Upper lobe of left lung (tissue), 6 donors: ENCODE measurements around the gene LTBP1. TPM values are rescaled to one million over a fixed set of nuclear protein-coding genes. Genes with fewer than 3 reads are reported as not detected.

ENCODE experiments used
- ATAC-seq, 2 donors: fragments of 200-7000 bp; cut with Tn5 transposase; one replicate each; pipeline ENCODE4 v1.9.1; 2022; ENCODE audit warnings: mild to moderate bottlenecking in 2 of 2, moderate library complexity in 2 of 2; ENCODE audit not compliant: low FRiP score in 2 of 2
- DNase-seq, 2 donors: peaks; one replicate each; pipeline ENCODE4 v3.0.0-alpha.2; 2019 to 2020
- H3K27ac ChIP-seq, 4 donors: fragments of 200-600 bp; sonication (generic); one replicate each; pipeline ENCODE4 v1.5.1; 2016 to 2019
- H3K27me3 ChIP-seq, 4 donors: fragments of 200-600 bp; sonication (generic); one replicate each; pipeline ENCODE4 v1.5.1; 2017 to 2019
- H3K36me3 ChIP-seq, 4 donors: fragments of 200-600 bp; sonication (generic); one replicate each; pipeline ENCODE4 v1.5.1; 2016 to 2019
- H3K4me1 ChIP-seq, 4 donors: fragments of 200-600 bp; sonication (generic); one replicate each; pipeline ENCODE4 v1.5.1; 2018 to 2019
- H3K4me3 ChIP-seq, 4 donors: fragments of 200-600 bp; sonication (generic); one replicate each; pipeline ENCODE4 v1.5.1; 2017 to 2019; ENCODE audit warnings: mild to moderate bottlenecking in 2 of 4, moderate library complexity in 1 of 4
- H3K9me3 ChIP-seq, 4 donors: fragments of 200-600 bp; sonication (generic); one replicate each; pipeline ENCODE4 v1.5.1; 2018 to 2019
- EP300 ChIP-seq, 4 donors: sonication (generic); formaldehyde crosslinking; IDR thresholded peaks; one replicate each; pipeline ENCODE4 v1.5.1; 2017; ENCODE audit warnings: antibody characterized with exemption in 4 of 4, control low read depth in 2 of 4
- POLR2A ChIP-seq, 4 donors: fragments of 450-650 bp; IDR thresholded peaks; one replicate each; pipeline ENCODE4 v1.5.1; 2016 to 2017; ENCODE audit warnings: antibody characterized with exemption in 4 of 4, mild to moderate bottlenecking in 2 of 4
- POLR2AphosphoS5 ChIP-seq, 2 donors: sonication (generic); formaldehyde crosslinking; IDR thresholded peaks; one replicate each; pipeline ENCODE4 v1.5.1; 2017; ENCODE audit warnings: antibody characterized with exemption in 2 of 2
- WGBS, 2 donors: methylation state at CpG; one replicate each; pipeline ENCODE4 v1.1.5; 2017 to 2018; 5-methylcytosine and 5-hydroxymethylcytosine counted together
- total RNA-seq, 6 donors: library from RNA; depleted of rRNA in 4 of 6; stranded (reverse); fragments of >200 nt in 4 of 6; gene quantifications; one replicate each; pipeline versions ENCODE4 v1.1.0 to v1.2.1, GENCODE V29; 2016 to 2021
- TF ChIP-seq, protein P1 (sequence below), 6 experiments: fragments of 450-650 bp in 4 of 6; fragments of 200-600 bp in 2 of 6; sonication (generic) in 2 of 6; IDR thresholded peaks; one replicate each; pipeline ENCODE4 v1.5.1; 2016 to 2019; ENCODE audit warnings: antibody characterized with exemption in 6 of 6
- donor health status: DM: no; HTN: no; CAD: no; lungs with moderate emphysema.
- donor health status: DM: no; HTN: yes; CAD: no; lungs with severe emphysema.

Gene LTBP1
- total RNA-seq, 6 donors from 2014 or later: 11.5 to 45.0 (median 27.1) TPM

DNA sequence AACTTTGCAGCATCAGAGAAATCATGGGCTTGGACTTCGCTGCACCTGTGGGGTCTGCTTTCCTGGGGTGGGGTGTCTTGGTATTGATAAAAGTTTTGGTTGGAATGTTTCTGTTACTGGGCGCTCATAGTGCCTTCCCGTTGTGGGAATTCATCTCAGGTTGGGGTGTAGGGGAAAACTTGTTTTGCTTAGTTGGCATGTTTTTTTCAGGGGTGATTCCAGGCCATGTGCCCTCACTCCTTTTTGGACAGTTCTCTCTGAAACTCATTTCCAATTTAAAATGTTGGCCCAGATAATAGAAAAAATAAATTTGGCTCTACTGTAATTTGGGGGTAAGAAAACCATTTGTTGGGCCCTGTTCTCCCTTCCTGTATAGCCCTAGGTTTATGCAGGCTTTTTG is 1.5 kb downstream of the LTBP1 start:
- no peaks in the 10 kb centered on the region for H3K9me3 ChIP-seq
- DNase-seq (no peak), ATAC-seq (no peak)
- peak overlapping the region in 3 of 4 donors; percentile 77 to 88 (median 86) for H3K4me3 ChIP-seq
- no peak overlapping the region for H3K27ac ChIP-seq
- TF ChIP-seq EP300 (IDR thresholded peaks at IDR 0.05) (no peak), POLR2A (IDR thresholded peaks at IDR 0.05) (no peak), POLR2AphosphoS5 (IDR thresholded peaks at IDR 0.05) (no peak)
- TF ChIP-seq, protein P1, sequence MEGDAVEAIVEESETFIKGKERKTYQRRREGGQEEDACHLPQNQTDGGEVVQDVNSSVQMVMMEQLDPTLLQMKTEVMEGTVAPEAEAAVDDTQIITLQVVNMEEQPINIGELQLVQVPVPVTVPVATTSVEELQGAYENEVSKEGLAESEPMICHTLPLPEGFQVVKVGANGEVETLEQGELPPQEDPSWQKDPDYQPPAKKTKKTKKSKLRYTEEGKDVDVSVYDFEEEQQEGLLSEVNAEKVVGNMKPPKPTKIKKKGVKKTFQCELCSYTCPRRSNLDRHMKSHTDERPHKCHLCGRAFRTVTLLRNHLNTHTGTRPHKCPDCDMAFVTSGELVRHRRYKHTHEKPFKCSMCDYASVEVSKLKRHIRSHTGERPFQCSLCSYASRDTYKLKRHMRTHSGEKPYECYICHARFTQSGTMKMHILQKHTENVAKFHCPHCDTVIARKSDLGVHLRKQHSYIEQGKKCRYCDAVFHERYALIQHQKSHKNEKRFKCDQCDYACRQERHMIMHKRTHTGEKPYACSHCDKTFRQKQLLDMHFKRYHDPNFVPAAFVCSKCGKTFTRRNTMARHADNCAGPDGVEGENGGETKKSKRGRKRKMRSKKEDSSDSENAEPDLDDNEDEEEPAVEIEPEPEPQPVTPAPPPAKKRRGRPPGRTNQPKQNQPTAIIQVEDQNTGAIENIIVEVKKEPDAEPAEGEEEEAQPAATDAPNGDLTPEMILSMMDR (IDR thresholded peaks at IDR 0.05): no peak
- WGBS, 2 donors: 76 to 89% methylated on average over 3 of the region's 3 CpGs
- H3K36me3 ChIP-seq: no peaks in the 10 kb centered on the region
- peaks cover 0 to 17% (median 3%) of the 10 kb centered on the region in 4 donors for H3K4me1 ChIP-seq
- H3K27me3 ChIP-seq: peaks cover 0 to 10% (median 4%) of the 10 kb centered on the region in 4 donors

DNA sequence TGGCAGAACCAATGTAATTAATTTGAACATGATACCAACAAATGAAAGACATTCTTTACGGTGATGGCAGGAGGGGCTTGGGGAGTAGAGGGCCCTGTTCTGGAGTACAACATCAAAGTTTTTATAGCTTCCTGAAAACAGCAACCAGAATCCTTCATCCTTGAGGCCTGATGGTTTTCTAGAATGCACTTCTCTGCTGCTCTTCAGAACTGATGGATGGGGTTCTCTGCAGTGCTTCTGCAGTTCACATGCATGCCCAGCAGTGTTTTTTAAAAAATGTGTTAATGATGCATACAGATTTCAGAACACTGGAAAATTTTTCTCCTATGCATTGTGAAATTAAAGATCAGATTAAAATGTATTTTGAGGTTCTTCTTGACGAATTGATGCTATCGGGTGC is 2.5 kb downstream of the LTBP1 start:
- ATAC-seq: no peak
- Histone ChIP-seq H3K27me3 (peaks cover 0 to 10% (median 4%) of the 10 kb centered on the region in 4 donors), H3K9me3 (no peaks in the 10 kb centered on the region), H3K36me3 (no peaks in the 10 kb centered on the region), H3K27ac (no peak overlapping the region), H3K4me3 (no peak overlapping the region), H3K4me1 (peaks cover 0 to 17% (median 3%) of the 10 kb centered on the region in 4 donors)
- TF ChIP-seq, protein P1 (IDR thresholded peaks at IDR 0.05): no peak
- TF ChIP-seq EP300 (IDR thresholded peaks at IDR 0.05) (no peak), POLR2AphosphoS5 (IDR thresholded peaks at IDR 0.05) (no peak), POLR2A (IDR thresholded peaks at IDR 0.05) (no peak)
- no peak for DNase-seq
- WGBS, 2 donors: 97 to 98% methylated on average over 3 of the region's 3 CpGs

DNA sequence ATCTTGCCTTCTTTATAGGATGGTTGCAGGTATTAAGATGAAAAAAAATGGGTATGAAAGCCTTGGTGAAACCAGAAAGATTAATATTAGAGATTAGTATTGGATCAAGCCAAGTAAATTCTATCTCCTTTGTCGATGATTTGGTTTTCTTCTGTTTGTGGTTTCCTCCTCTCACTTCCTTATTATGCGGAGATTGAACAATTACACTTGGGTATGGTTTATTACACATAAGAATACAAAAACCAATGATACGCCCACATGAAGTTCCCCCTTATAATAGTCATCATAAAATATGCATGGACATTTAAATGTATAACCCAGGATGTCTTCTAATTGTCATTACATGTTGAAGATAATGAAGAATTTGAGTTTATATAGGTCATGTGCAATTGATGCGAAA is 4.9 kb downstream of the LTBP1 start:
- TF ChIP-seq POLR2AphosphoS5 (IDR thresholded peaks at IDR 0.05) (no peak), POLR2A (IDR thresholded peaks at IDR 0.05) (no peak), EP300 (IDR thresholded peaks at IDR 0.05) (no peak)
- TF ChIP-seq, protein P1 (IDR thresholded peaks at IDR 0.05): no peak
- Histone ChIP-seq H3K9me3 (no peaks in the 10 kb centered on the region), H3K27ac (no peak overlapping the region), H3K36me3 (no peaks in the 10 kb centered on the region), H3K27me3 (peaks cover 0 to 10% (median 4%) of the 10 kb centered on the region in 4 donors), H3K4me3 (no peak overlapping the region), H3K4me1 (peaks cover 0 to 17% (median 3%) of the 10 kb centered on the region in 4 donors)
- 63 to 65% methylated on average over 4 of the region's 4 CpGs for WGBS, 2 donors
- ATAC-seq (no peak), DNase-seq (no peak)

DNA sequence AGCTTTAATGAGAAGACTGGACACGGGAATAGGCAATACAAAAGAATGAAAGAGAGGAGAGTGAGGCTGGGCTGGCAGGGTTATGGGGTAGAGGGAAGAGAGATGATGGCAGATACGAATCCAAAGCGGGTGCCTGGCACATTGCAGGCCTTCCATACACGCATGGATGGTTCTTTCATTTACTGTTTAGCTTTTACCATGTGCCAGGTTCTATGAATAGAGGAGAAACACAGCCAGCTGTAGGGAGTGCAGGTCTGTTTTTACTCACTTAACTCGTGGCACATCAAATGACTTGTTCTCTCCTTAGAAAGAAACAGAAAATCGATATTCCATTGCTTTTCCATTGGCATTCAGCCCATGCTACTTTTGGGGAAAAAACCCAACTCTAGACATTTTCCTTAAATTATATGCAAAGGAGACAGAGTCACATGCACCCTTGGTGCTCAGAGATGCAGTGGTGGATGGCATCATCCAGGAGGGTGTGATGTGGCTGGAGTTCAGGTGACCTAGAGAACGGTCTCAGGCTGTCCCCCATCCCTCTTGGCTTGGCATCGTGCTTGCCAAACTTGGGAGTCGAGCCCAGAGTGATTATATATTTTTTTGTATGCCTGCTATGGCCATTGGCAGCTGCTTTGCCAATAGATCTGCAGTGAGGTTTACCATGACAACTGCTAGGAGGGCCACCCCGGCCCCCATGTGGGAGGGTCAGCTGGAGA is 6.2 kb downstream of the LTBP1 start:
- no peak overlapping the region for H3K27ac ChIP-seq
- H3K4me1 ChIP-seq: peaks cover 0 to 5% (median 1%) of the 10 kb centered on the region in 4 donors
- WGBS, 2 donors: 90 to 91% methylated on average over 9 to 10 of the region's 10 CpGs
- TF ChIP-seq POLR2A (IDR thresholded peaks at IDR 0.05) (no peak), EP300 (IDR thresholded peaks at IDR 0.05) (no peak), POLR2AphosphoS5 (IDR thresholded peaks at IDR 0.05) (no peak)
- TF ChIP-seq, protein P1 (IDR thresholded peaks at IDR 0.05): no peak
- peaks cover 0 to 5% (median 0%) of the 10 kb centered on the region in 4 donors for H3K27me3 ChIP-seq
- DNase-seq (no peak), ATAC-seq (no peak)
- no peaks in the 10 kb centered on the region for H3K9me3 ChIP-seq
- H3K36me3 ChIP-seq: no peaks in the 10 kb centered on the region
- H3K4me3 ChIP-seq: no peak overlapping the region

DNA sequence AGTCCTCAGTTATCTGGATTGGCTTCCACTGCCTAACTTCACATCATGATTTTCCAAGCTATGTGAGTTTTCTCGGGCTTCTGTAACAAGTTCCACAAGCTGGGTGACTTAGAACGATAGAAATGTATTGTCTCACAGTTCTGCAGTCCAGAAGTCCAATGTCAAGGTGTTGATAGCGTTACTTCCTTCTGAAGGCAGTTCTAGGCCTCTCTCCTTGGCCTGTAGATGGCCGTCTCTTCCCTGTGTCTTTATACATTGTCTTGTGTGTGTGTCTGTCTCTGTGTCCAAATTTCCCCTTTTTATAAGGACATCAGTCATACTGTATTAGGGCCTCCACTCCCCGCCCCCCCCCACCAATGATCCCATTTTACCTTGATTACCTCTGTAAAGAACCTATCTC is 7.5 kb downstream of the LTBP1 start:
- 88 to 94% methylated on average over 5 of the region's 5 CpGs for WGBS, 2 donors
- DNase-seq: no peak
- H3K27ac ChIP-seq: no peak overlapping the region
- H3K4me3 ChIP-seq: no peak overlapping the region
- no peaks in the 10 kb centered on the region for H3K27me3 ChIP-seq
- no peaks in the 10 kb centered on the region for H3K36me3 ChIP-seq
- TF ChIP-seq EP300 (IDR thresholded peaks at IDR 0.05) (no peak), POLR2A (IDR thresholded peaks at IDR 0.05) (no peak), POLR2AphosphoS5 (IDR thresholded peaks at IDR 0.05) (no peak)
- TF ChIP-seq, protein P1 (IDR thresholded peaks at IDR 0.05): no peak
- no peaks in the 10 kb centered on the region for H3K4me1 ChIP-seq
- no peaks in the 10 kb centered on the region for H3K9me3 ChIP-seq
- ATAC-seq: no peak
